Loucy (cell line): ENCODE results near the gene ADAT3.

Source experiments
- H2AFZ ChIP-seq: fragments of 200-600 bp; sonication (generic); 2 replicates; pipeline ENCODE4 v1.6.0; 2016; ENCODE audit warnings: antibody characterized with exemption, mild to moderate bottlenecking, low read length, moderate library complexity
- H3F3A ChIP-seq: fragments of 200-600 bp; 2 replicates; pipeline ENCODE4 v1.6.0; 2016; ENCODE audit warnings: antibody characterized with exemption, low read depth, mild to moderate bottlenecking
- H3K27me3 ChIP-seq: fragments of 200-600 bp; sonication (generic); 2 replicates; pipeline ENCODE4 v1.6.1; 2014; ENCODE audit warnings: low read length, mild to moderate bottlenecking; ENCODE audit not compliant: insufficient read depth, poor library complexity, severe bottlenecking
- H3K36me3 ChIP-seq: fragments of 200-600 bp; sonication (generic); 2 replicates; pipeline ENCODE4 v1.6.1; 2016; ENCODE audit warnings: low read length; ENCODE audit not compliant: insufficient read depth
- H3K4me1 ChIP-seq: fragments of 200-600 bp; sonication (generic); 2 replicates; pipeline ENCODE4 v1.5.1; 2014; ENCODE audit warnings: low read length, mild to moderate bottlenecking; ENCODE audit not compliant: insufficient read depth, poor library complexity, severe bottlenecking
- H3K4me2 ChIP-seq: fragments of 200-600 bp; sonication (generic); 2 replicates; pipeline ENCODE4 v1.6.0; 2014; ENCODE audit warnings: antibody characterized with exemption, low read length, low read depth, mild to moderate bottlenecking; ENCODE audit not compliant: poor library complexity, severe bottlenecking
- H3K4me3 ChIP-seq: fragments of 200-600 bp; sonication (generic); 2 replicates; pipeline ENCODE4 v1.5.1; 2014; ENCODE audit warnings: low read length, mild to moderate bottlenecking, mixed read lengths; ENCODE audit not compliant: poor library complexity, severe bottlenecking
- H3K79me2 ChIP-seq: fragments of 200-600 bp; sonication (generic); 2 replicates; pipeline ENCODE4 v1.6.1; 2014; ENCODE audit warnings: low read length; ENCODE audit not compliant: insufficient read depth
- H3K9ac ChIP-seq: fragments of 200-600 bp; sonication (generic); 2 replicates; pipeline ENCODE4 v1.6.0; 2014; ENCODE audit warnings: mild to moderate bottlenecking, low read depth, low read length, moderate library complexity; ENCODE audit not compliant: poor library complexity, severe bottlenecking
- H3K9me2 ChIP-seq: fragments of 200-600 bp; sonication (generic); replicated peaks from 2 replicates; pipeline ENCODE4 v1.6.1; 2016; ENCODE audit warnings: low read depth, low read length, mixed read lengths
- H3K9me3 ChIP-seq: fragments of 200-600 bp; sonication (generic); 2 replicates; pipeline ENCODE4 v1.6.1; 2014; ENCODE audit warnings: mild to moderate bottlenecking, antibody characterized with exemption, low read length, low read depth; ENCODE audit not compliant: insufficient read depth
- H4K20me1 ChIP-seq: fragments of 200-600 bp; sonication (generic); 2 replicates; pipeline ENCODE4 v1.6.0; 2014; ENCODE audit warnings: antibody characterized with exemption, low read length, mild to moderate bottlenecking; ENCODE audit not compliant: insufficient read depth, poor library complexity, severe bottlenecking
- EZH2phosphoT487 ChIP-seq: fragments of 200-600 bp; IDR thresholded peaks from 2 replicates; pipeline ENCODE4 v1.6.1; 2018; ENCODE audit warnings: antibody characterized with exemption, mild to moderate bottlenecking, moderate library complexity, borderline replicate concordance
- TF ChIP-seq, protein P1 (sequence below): fragments of 200-600 bp; sonication (generic); conservative IDR thresholded peaks from 2 replicates; pipeline ENCODE4 v1.5.1; 2014; ENCODE audit warnings: mild to moderate bottlenecking, antibody characterized with exemption, low read length

Gene ADAT3

DNA sequence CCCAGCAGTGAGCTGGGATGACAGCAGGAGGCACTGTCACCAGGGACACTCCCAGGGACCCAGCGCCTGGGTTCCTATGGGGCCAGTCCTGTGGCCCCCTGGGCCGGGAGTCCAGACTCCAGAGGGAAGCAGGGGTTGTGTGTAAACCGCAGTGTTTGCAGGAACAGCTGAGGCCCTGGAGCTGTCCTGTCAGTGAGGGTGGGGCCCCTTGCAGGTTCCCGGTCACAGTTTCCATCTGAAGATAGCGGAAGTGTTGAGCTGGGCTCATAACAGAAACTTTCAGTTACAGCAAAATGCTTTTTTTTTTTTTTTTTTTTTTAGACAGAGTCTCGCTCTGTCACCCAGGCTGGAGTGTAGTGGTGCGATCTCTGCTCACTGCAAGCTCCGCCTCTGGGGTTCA lies 18.1 kb downstream of the ADAT3 start:
- H3K9me3 ChIP-seq: no peaks in the 10 kb centered on the region
- H3K9me2 ChIP-seq: no peaks in the 10 kb centered on the region
- no peak for TF ChIP-seq EZH2phosphoT487
- no peak overlapping the region for H2AFZ ChIP-seq
- H3K4me3 ChIP-seq: no peak overlapping the region
- no peaks in the 10 kb centered on the region for H3K79me2 ChIP-seq
- H3K4me2 ChIP-seq: no peak overlapping the region
- H3F3A ChIP-seq: no peaks in the 10 kb centered on the region
- H3K36me3 ChIP-seq: peaks cover 4% of the 10 kb centered on the region; the same call in 1 of the 2 replicates
- H4K20me1 ChIP-seq: no peaks in the 10 kb centered on the region
- H3K9ac ChIP-seq: no peak overlapping the region
- no peaks in the 10 kb centered on the region for H3K4me1 ChIP-seq
- H3K27me3 ChIP-seq: no peaks in the 10 kb centered on the region

DNA sequence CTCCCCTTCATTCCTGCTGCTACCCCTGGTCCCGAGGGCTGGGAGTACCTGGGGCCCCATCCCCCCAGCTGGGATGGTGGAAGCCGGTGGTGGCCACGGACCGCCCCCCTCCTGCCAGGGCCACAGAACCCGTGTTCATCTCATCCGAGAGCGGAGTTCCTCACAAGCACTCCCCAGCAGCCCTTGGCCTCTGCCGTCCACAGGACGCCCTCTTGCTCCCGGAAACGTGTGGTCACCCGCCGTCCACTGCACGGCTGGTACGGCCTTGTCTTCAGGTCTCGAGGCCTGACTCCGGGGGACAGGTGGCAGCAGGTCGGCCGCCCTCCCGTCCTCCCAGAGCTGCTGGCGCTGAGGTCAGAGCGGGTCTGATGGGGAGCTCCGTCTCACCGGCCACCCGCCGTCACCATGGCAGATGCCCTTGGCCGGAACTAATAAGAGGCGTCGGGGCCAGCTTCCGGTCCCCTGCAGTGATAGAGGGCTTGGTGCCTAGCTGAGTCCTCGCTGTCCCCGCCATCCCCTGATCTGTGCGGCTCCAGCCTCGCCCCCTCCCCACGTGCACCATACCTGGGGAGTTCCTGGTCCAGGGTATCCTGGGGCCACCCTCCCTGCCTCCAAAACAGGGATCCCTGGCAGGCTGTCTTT lies 19.2 kb downstream of the ADAT3 start:
- no peaks in the 10 kb centered on the region for H3K9me2 ChIP-seq
- H3K9me3 ChIP-seq: no peaks in the 10 kb centered on the region
- no peak overlapping the region for H3K9ac ChIP-seq
- TF ChIP-seq EZH2phosphoT487: no peak
- TF ChIP-seq, protein P1, sequence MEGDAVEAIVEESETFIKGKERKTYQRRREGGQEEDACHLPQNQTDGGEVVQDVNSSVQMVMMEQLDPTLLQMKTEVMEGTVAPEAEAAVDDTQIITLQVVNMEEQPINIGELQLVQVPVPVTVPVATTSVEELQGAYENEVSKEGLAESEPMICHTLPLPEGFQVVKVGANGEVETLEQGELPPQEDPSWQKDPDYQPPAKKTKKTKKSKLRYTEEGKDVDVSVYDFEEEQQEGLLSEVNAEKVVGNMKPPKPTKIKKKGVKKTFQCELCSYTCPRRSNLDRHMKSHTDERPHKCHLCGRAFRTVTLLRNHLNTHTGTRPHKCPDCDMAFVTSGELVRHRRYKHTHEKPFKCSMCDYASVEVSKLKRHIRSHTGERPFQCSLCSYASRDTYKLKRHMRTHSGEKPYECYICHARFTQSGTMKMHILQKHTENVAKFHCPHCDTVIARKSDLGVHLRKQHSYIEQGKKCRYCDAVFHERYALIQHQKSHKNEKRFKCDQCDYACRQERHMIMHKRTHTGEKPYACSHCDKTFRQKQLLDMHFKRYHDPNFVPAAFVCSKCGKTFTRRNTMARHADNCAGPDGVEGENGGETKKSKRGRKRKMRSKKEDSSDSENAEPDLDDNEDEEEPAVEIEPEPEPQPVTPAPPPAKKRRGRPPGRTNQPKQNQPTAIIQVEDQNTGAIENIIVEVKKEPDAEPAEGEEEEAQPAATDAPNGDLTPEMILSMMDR: no peak
- H3K4me1 ChIP-seq: peaks cover under 1% of the 10 kb centered on the region
- no peaks in the 10 kb centered on the region for H3F3A ChIP-seq
- no peaks in the 10 kb centered on the region for H3K27me3 ChIP-seq
- H3K79me2 ChIP-seq: no peaks in the 10 kb centered on the region
- H3K4me3 ChIP-seq: no peak overlapping the region
- H3K36me3 ChIP-seq: no peaks in the 10 kb centered on the region; the same call in 1 of the 2 replicates
- H3K4me2 ChIP-seq: no peak overlapping the region
- no peak overlapping the region for H2AFZ ChIP-seq
- H4K20me1 ChIP-seq: no peaks in the 10 kb centered on the region

DNA sequence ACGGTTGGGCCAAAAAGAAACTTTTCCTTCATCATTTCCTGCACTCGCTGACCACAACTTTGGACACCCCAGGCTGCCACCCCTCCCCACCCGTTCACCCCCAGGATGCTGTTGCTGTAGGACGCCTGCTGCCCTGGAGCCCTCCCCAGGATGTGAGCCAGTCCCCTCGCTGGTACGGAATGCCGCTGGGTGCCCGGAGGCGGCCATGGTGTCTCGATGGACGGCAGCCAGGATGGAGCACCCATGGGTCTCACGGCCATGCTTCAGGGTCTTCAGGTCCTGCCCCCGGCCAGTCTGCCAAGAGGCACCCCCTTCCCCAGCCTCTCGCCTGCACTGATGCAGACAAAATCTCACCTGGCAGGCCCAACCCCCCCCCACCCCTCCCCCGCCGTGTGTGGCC lies 20.3 kb downstream of the ADAT3 start:
- peaks cover 9% of the 10 kb centered on the region for H3K4me1 ChIP-seq
- TF ChIP-seq, protein P1: no peak
- no peak for TF ChIP-seq EZH2phosphoT487
- H3K27me3 ChIP-seq: no peaks in the 10 kb centered on the region
- no peaks in the 10 kb centered on the region for H3K79me2 ChIP-seq
- no peaks in the 10 kb centered on the region for H4K20me1 ChIP-seq
- H2AFZ ChIP-seq: no peak overlapping the region
- no peaks in the 10 kb centered on the region; the same call in 1 of the 2 replicates for H3K36me3 ChIP-seq
- no peak overlapping the region for H3K4me3 ChIP-seq
- no peaks in the 10 kb centered on the region for H3K9me2 ChIP-seq
- no peaks in the 10 kb centered on the region for H3K9me3 ChIP-seq
- no peak overlapping the region for H3K9ac ChIP-seq
- no peaks in the 10 kb centered on the region for H3F3A ChIP-seq
- H3K4me2 ChIP-seq: no peak overlapping the region
